HAP-1 (cell line): ENCODE results near the gene DGCR6.
"Not testable (repeated sequence)": the region's sequence is repeated elsewhere in the genome, so short reads cannot be mapped to it uniquely, and the experiment has no call there.

Experiments used
- DNase-seq, 2 experiments: peaks; one replicate each; pipeline ENCODE4 v3.0.0-alpha.2; 2016 to 2020; ENCODE audit warnings: low spot score in 2 of 2
- H3K27me3 ChIP-seq: fragments of 250-450 bp; sonication (Bioruptor Pico); 2 replicates; pipeline ENCODE4 v1.5.1; 2020; ENCODE audit warnings: low read depth, mild to moderate bottlenecking, moderate library complexity
- H3K36me3 ChIP-seq: fragments of 250-450 bp; sonication (Bioruptor Pico); replicated peaks from 2 replicates; pipeline ENCODE4 v1.5.1; 2020; ENCODE audit warnings: mild to moderate bottlenecking
- H3K4me1 ChIP-seq: fragments of 250-450 bp; sonication (Bioruptor Pico); 2 replicates; pipeline ENCODE4 v1.5.1; 2020; ENCODE audit warnings: mild to moderate bottlenecking
- H3K4me3 ChIP-seq: fragments of 250-450 bp; sonication (Bioruptor Pico); 2 replicates; pipeline ENCODE4 v1.5.1; 2020; ENCODE audit warnings: mild to moderate bottlenecking, moderate library complexity
- H3K9me3 ChIP-seq: fragments of 250-450 bp; sonication (Bioruptor Pico); 2 replicates; pipeline ENCODE4 v1.5.1; 2020; ENCODE audit warnings: mild to moderate bottlenecking, moderate library complexity
- in situ Hi-C: fragments of 300-500 bp; cut with MboI; formaldehyde crosslinking; loops from 3 replicates; pipeline ENCODE4 v1.14.3; 2020; ENCODE audit warnings: low sequenced_read_pairs, inconsistent platforms, mixed read lengths

DGCR6 gene

DNA sequence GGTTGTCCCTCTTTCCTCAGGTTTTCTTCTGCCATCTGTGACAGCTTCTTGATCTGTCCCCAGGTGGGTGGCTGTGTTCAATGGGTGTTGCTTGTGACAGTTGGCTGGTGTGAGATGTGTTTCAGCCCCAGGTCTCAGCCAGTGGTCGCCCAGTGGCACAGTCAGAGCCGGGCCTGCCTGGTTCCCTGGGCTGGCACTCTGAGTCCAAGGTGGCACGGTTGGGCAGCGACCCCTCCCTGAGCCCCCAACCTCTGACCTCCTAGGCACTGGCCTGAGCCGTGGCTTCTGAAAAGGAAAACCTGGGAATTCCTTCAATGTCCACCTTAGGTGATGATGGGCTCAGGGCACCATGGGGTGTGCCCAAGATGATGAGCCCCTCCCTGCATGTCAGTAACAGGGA, 44.0 kb downstream of the DGCR6 start:
- DNase-seq, result no peak
- no peaks in the 10 kb centered on the region for H3K9me3 ChIP-seq
- H3K4me1 ChIP-seq, result peaks cover 12% of the 10 kb centered on the region
- in situ Hi-C loops, result loop anchor here (10.0 to 25.0 kb wide), 2 partner anchors 487 to 685 kb away; partner anchors contain the start of genes C22orf39, HIRA and MRPL40
- H3K4me3 ChIP-seq, result no peak overlapping the region
- peaks cover 10% of the 10 kb centered on the region for H3K36me3 ChIP-seq
- no peaks in the 10 kb centered on the region for H3K27me3 ChIP-seq

DNA sequence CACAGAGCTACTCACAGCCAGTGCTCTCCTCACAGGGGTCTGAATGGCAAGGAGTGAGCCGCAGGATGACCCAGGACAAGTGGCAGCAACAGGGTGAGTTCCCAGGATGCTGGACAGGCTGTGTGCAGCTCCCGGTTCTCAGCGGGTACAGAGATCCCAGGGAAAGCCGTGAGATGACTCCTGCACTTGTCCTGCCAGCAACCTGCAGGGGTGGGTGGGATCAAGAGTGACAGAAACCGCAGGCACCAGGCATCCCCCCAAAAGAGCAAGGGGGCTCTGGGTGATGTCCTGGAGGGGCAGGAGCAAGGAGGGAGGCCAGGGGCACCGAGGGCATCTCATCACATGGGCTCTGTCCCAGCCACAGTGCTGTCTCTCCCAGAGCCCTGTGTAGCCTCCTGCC, 45.9 kb downstream of the DGCR6 start:
- Histone ChIP-seq H3K4me3 (no peak overlapping the region), H3K4me1 (peaks cover 12% of the 10 kb centered on the region), H3K9me3 (no peaks in the 10 kb centered on the region), H3K36me3 (peaks cover 10% of the 10 kb centered on the region), H3K27me3 (no peaks in the 10 kb centered on the region)
- DNase-seq, result no peak
- in situ Hi-C loops, result loop anchor here (10.0 to 25.0 kb wide), 2 partner anchors 485 to 683 kb away; partner anchors contain the start of genes C22orf39, HIRA and MRPL40

DNA sequence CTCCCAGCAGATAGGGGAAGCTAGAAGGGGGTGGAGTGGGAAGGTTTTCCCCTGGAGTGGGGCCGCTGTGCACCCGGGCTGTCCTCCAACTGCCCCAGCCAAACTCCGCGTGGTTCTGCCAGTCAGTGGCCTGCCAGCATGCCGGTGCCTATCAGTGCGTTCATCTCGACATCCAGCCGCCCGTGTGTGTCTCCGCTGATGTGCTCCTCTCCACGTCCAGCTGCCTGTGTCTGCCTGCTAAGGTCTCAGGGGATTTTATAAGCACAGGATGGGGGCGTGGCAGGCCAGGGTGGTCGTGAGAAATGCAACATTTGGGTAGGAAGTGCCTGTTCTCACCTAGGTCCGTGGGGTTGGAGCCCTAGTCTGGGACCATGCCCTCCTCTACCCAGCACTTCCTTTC, 47.0 kb downstream of the DGCR6 start:
- not testable (repeated sequence) for H3K4me3 ChIP-seq, H3K9me3 ChIP-seq, H3K4me1 ChIP-seq, H3K36me3 ChIP-seq, H3K27me3 ChIP-seq, DNase-seq
- in situ Hi-C loops, result loop anchor here (10.0 to 25.0 kb wide), 2 partner anchors 484 to 682 kb away; partner anchors contain the start of genes C22orf39, HIRA and MRPL40

DNA sequence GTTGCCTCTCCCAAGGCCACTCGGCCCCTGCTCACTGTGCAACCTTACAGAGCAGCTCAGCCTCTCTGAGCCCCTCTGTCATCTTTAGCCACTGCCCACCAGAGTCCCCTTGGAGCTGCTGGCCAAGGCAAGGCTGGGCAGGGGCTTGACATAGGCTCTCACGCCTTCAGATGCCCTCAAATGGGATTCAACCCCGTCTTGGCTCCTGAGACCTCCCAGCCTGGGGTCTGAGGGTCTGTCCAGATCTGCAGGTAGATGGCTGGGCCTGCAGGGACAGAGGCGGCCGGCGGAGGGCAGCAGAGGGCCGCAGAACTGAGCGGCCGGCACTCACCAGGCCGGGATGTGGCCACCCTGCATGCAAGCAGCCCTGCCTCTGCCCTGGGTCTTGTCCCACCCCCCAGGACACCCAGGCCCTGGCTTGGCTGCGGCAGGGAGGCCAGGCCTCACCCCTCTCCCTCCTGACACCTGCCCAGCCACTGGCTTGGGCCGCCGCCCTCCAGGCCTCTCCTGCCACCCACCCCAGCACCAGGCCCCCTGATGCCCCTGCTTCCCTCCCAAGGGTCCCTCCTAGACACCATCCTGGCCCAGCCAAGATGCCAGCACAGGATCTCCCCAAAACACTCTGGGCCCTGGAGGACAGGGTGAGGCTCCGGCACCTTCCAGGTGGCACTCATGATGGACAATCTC, 48.3 kb downstream of the DGCR6 start:
- in situ Hi-C loops, result loop anchor here (10.0 to 25.0 kb wide), 2 partner anchors 483 to 680 kb away; partner anchors contain the start of genes C22orf39, HIRA and MRPL40
- DNase-seq, result peak; percentile 63 to 85
- H3K9me3 ChIP-seq, H3K36me3 ChIP-seq, H3K27me3 ChIP-seq, H3K4me3 ChIP-seq, H3K4me1 ChIP-seq: not testable (repeated sequence)

DNA sequence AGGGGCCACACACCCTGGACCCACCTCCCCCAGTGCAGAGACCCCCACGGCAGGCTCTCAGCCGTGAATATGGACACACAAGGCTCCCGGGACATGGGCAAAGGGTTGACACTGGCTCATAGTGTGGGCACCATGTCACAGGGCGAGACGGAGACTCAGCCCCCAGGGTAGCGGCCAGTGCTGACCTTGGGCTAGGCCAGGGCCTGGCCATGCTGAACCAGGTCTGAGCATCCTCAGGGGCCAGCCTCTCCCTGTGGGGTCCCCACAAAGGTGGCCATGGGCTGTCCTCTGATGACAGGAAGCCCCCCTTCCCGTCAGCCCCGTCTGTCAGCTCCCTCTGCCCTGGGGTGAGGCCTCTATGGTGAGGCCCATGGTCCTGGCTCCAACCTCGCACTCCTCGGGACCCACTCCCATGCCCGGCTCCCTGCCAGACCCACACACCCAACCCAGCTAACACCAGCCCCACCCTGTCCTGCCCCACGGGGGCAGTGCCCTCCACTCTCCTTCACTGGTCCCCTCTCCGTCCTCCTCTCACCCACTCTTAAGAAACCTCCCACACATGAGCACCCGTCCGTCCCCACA, 49.0 kb downstream of the DGCR6 start:
- DNase-seq, result no peak
- H3K4me3 ChIP-seq, result no peak overlapping the region
- no peaks in the 10 kb centered on the region for H3K9me3 ChIP-seq
- no peaks in the 10 kb centered on the region; the same call in 1 of the 2 replicates for H3K27me3 ChIP-seq
- H3K36me3 ChIP-seq, result no peaks in the 10 kb centered on the region
- in situ Hi-C loops, result loop anchor here (10.0 to 25.0 kb wide), 2 partner anchors 482 to 680 kb away; partner anchors contain the start of genes C22orf39, HIRA and MRPL40
- no peaks in the 10 kb centered on the region for H3K4me1 ChIP-seq

DNA sequence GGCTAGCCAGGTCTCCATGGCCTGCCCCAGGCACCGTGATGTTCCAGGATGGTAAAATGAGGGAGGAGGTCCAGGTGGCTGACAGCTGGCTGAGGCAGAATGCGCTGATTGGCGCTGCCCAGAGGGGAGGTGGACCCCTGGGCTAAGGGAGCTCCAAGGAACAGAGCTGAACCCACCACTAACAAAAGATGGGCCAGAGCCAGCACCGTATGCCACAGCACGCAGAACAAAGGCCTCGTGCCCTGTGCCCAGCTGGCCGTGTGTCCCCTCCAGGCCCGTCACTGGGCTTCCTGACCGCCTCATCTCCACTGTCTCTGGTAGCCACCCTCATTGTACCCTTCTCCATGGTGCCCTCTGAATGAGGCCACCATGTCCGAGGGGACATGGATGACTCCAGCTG, 49.6 kb downstream of the DGCR6 start:
- in situ Hi-C loops, result loop anchor here (10.0 to 25.0 kb wide), 2 partner anchors 482 to 679 kb away; partner anchors contain the start of genes C22orf39, HIRA and MRPL40
- Histone ChIP-seq H3K9me3 (no peaks in the 10 kb centered on the region), H3K27me3 (no peaks in the 10 kb centered on the region; the same call in 1 of the 2 replicates), H3K4me1 (no peaks in the 10 kb centered on the region), H3K36me3 (no peaks in the 10 kb centered on the region), H3K4me3 (no peak overlapping the region)
- no peak for DNase-seq

DNA sequence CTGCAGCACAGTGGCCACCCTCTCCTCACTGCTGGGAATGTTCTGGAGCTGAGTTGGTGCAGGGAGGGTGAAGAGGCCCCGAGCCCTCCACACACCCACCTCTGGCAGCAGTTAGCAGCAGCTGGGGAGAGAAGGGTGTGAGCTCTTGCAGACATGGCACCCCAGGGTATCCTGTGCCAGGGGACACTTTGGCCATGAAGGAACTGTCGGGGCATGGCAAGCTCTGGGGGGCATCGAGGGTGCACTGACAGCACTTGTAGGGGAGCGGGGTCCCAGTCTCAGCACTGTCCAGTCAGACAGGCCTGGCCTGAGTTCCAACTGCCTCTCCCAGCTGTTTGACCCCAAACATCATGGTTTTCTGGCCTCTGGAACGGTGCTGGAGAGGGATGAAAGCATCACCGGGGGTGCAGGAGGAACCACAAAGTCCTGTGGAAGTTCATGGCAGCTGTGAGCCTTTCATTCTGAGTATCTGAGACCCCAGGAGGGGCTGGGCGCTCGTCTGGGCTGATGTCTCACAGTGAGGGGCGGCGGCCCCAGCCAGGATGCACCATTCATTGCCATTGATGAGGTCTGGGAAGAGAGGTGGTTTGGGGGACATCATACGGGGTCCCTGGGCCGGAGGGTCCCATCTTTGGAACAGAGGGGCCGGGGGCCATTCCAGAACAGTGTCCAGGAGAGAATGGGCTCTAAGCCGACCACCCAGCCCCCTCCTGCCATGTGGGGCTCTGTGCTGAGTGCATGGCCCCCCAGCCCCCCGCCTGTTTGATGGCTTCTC, 50.2 kb downstream of the DGCR6 start:
- H3K36me3 ChIP-seq, H3K27me3 ChIP-seq, H3K9me3 ChIP-seq, H3K4me3 ChIP-seq, DNase-seq, H3K4me1 ChIP-seq: not testable (repeated sequence)
- in situ Hi-C loops, result loop anchor here (10.0 to 25.0 kb wide), 2 partner anchors 481 to 678 kb away; partner anchors contain the start of genes C22orf39, HIRA and MRPL40

DNA sequence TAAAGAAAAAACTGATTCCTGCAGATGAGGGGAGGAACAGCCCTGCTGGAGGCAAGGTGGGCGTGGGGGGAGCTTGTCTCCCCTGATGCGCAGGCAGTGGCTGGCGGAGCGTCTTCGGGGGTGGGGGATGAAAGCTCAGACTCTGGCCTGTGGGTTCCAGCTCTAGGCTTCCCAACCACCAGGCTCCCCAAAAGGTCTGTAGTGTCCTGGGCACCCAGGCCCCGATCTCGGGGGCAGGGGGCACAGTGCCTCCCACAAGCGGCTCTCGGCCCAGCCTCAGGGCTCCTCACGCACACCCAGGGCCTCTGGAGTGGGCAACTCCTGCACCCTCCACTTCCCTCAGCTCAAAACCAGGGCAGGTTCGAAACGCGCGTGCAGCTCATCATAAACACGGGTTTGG, 50.8 kb downstream of the DGCR6 start:
- H3K27me3 ChIP-seq, DNase-seq, H3K36me3 ChIP-seq, H3K4me3 ChIP-seq, H3K9me3 ChIP-seq, H3K4me1 ChIP-seq: not testable (repeated sequence)
- in situ Hi-C loops, result loop anchor here (10.0 to 25.0 kb wide), 2 partner anchors 480 to 678 kb away; partner anchors contain the start of genes C22orf39, HIRA and MRPL40

DNA sequence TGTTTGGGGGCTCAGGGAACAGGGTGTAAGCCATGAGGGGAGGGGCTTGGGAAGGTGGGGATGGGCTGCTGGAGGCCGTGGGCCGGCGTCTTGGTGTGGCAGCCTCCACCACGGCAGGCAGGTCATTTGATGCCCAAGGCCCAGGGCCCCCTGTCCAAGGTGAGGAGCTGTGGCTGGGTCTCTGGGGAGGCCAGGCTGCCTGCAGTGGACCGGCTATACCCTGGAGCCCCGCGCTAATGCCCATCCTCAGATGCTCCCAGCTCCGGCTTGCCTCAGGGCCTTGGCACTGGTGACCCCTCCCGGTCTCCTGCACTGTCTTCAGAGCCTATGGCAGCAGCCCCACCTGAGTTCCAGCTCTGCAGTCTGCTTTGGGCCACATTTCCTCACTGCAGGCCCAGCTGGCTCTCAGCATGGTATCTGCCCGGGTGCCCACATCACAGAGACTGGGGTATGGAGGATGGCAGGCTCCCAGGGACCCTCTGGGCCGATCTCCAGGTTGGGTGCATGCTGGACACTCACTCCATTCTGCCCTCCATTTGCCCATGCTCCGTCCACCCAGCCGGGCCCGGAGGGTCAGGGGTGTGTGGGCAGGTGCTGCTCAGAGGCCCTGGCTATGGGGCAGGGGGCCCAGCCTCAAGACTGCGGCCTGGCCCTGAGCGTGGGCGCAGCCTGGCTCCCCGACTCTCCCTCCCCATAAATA, 51.7 kb downstream of the DGCR6 start:
- H3K27me3 ChIP-seq, H3K9me3 ChIP-seq, H3K4me1 ChIP-seq, H3K36me3 ChIP-seq, H3K4me3 ChIP-seq, DNase-seq: not testable (repeated sequence)
- in situ Hi-C loops, result loop anchor here (10.0 to 25.0 kb wide), 2 partner anchors 480 to 677 kb away; partner anchors contain the start of genes C22orf39, HIRA and MRPL40

DNA sequence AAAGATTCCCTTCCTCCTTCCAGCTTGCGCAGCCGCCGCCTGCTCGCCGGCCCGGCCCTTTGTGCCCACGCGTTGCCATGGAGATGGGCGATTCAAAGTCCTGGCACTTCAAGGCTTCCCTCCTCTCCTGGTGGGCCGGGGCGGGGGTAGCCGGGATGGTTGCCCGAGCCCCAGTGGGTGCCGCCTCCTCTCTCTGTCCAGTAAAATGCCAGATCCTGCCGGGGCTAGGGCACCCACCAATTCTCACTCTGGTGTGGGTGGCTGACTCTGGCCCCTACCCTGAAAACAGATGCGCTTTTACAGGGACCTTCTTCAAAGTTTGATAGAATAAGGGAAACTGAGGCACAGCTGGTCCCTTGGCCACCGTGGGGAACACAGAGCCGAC, 52.2 kb downstream of the DGCR6 start:
- in situ Hi-C loops, result loop anchor here (10.0 to 25.0 kb wide), 2 partner anchors 479 to 676 kb away; partner anchors contain the start of genes C22orf39, HIRA and MRPL40
- H3K27me3 ChIP-seq, H3K4me1 ChIP-seq, H3K36me3 ChIP-seq, H3K4me3 ChIP-seq, H3K9me3 ChIP-seq: not testable (repeated sequence)
- peak in 1 of 2 experiments; percentile 41 for DNase-seq

DNA sequence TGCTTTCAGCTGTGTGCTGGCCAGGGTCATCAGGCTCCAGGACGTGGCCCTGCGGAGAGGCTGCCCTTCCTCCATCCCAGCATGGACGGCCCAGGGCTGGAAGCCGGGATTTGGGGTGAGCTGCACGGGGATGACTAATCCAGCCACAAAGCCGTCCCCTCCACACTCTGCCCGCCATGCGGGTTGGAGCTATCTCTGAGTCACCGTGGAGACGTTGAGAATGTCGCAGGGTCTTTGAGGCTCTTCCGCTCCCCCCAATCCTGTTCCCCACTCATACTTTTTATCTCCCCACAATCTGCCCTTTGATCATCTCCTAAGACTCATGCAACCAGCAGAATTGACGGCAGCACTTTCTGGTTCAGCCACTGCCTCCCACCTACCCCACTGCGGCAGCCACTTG, 52.6 kb downstream of the DGCR6 start:
- H3K36me3 ChIP-seq, H3K27me3 ChIP-seq, H3K9me3 ChIP-seq, H3K4me1 ChIP-seq, H3K4me3 ChIP-seq, DNase-seq: not testable (repeated sequence)
- in situ Hi-C loops, result loop anchor here (10.0 to 25.0 kb wide), 2 partner anchors 479 to 676 kb away; partner anchors contain the start of genes C22orf39, HIRA and MRPL40

DNA sequence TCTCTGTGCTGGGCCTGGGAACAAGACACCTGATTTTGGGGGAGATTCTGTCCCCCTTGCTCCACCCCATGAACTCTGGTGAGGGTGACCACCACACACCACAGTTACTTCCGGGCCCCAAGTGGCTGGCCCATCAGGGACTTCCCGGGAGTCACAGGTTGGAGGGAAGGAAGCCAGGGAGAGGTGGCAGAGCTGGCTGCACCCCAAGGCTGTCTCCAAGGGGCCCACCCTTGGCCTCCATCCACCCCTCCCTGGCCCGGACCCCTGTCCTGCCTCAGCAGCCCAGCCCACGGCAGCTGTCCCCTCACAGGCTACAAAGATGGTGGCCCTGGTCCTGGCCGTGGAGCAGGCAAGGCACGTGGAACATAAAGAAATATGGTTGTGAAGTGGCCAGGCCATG, 53.1 kb downstream of the DGCR6 start:
- H3K4me3 ChIP-seq, H3K27me3 ChIP-seq, DNase-seq, H3K9me3 ChIP-seq, H3K36me3 ChIP-seq, H3K4me1 ChIP-seq: not testable (repeated sequence)
- in situ Hi-C loops, result loop anchor here (10.0 to 25.0 kb wide), 2 partner anchors 478 to 676 kb away; partner anchors contain the start of genes C22orf39, HIRA and MRPL40

DNA sequence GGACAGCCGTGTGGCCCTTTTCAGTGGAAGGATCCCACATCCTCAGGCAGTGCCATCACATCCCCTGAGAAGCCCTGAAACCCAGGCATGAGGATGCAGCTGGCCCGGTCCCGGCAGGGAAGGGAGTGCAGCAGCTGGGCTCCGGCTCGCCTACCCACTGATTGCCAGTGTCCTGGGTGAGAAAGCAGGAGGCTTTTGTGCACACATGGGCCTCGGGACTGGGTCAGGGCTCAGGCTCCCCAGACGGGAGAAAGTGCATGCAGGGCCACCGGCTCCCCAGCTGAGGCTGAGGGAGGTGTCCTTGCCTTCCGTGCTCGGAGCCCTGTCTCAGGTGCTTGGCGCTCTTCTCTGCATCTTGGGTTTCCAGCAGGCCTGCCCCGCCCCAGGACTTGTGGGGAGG, 53.6 kb downstream of the DGCR6 start:
- H3K9me3 ChIP-seq, H3K4me3 ChIP-seq, H3K27me3 ChIP-seq, H3K36me3 ChIP-seq, H3K4me1 ChIP-seq, DNase-seq: not testable (repeated sequence)
- in situ Hi-C loops, result loop anchor here (10.0 to 25.0 kb wide), 3 partner anchors 75 to 675 kb away; partner anchors contain the start of genes C22orf39, HIRA and MRPL40
